Gastrocnemius medialis (tissue), 4 donors: ENCODE data around the gene ARHGEF33.

Experiments
- POLR2A ChIP-seq, 2 donors: fragments of 450-650 bp; IDR thresholded peaks; one replicate each; pipeline ENCODE4 v1.6.1; 2017; ENCODE audit warnings: antibody characterized with exemption in 2 of 2, mild to moderate bottlenecking in 2 of 2, moderate library complexity in 2 of 2
- TF ChIP-seq, protein P1 (sequence below), 5 experiments: fragments of 450-650 bp in 3 of 5; fragments of 200-600 bp in 2 of 5; sonication (generic) in 2 of 5; IDR thresholded peaks in 4 of 5; conservative IDR thresholded peaks in 1 of 5; 1 replicate in 4 of 5; 2 replicates in 1 of 5; pipeline ENCODE4 v1.5.1; 2016 to 2019; ENCODE audit warnings: antibody characterized with exemption in 5 of 5, mild to moderate bottlenecking in 3 of 5, moderate library complexity in 3 of 5

GRCh38 chr2:38978296-38978903, 88.7 kb downstream of the ARHGEF33 start:
- TF ChIP-seq, protein P1, sequence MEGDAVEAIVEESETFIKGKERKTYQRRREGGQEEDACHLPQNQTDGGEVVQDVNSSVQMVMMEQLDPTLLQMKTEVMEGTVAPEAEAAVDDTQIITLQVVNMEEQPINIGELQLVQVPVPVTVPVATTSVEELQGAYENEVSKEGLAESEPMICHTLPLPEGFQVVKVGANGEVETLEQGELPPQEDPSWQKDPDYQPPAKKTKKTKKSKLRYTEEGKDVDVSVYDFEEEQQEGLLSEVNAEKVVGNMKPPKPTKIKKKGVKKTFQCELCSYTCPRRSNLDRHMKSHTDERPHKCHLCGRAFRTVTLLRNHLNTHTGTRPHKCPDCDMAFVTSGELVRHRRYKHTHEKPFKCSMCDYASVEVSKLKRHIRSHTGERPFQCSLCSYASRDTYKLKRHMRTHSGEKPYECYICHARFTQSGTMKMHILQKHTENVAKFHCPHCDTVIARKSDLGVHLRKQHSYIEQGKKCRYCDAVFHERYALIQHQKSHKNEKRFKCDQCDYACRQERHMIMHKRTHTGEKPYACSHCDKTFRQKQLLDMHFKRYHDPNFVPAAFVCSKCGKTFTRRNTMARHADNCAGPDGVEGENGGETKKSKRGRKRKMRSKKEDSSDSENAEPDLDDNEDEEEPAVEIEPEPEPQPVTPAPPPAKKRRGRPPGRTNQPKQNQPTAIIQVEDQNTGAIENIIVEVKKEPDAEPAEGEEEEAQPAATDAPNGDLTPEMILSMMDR (IDR thresholded peaks at IDR 0.05 in 4 of 5, conservative IDR thresholded peaks at IDR 0.05 in 1 of 5), result no peak
- TF ChIP-seq POLR2A (IDR thresholded peaks at IDR 0.05), result no peak
